Lower leg skin (tissue), 3 donors: ENCODE measurements around the gene ERI3.

Experiments used
- POLR2A ChIP-seq, 2 donors: fragments of 450-650 bp; IDR thresholded peaks; one replicate each; pipeline ENCODE4 v1.6.1; 2016 to 2017; ENCODE audit warnings: antibody characterized with exemption in 2 of 2, mild to moderate bottlenecking in 1 of 2, moderate library complexity in 1 of 2
- TF ChIP-seq, protein P1 (sequence below), 3 donors: fragments of 450-650 bp; IDR thresholded peaks; one replicate each; pipeline ENCODE4 v1.5.1; 2016; ENCODE audit warnings: antibody characterized with exemption in 3 of 3, mild to moderate bottlenecking in 3 of 3, moderate library complexity in 2 of 3

GRCh38 chr1:44294588-44295007 lies 60.5 kb downstream of the ERI3 start:
- TF ChIP-seq, protein P1, sequence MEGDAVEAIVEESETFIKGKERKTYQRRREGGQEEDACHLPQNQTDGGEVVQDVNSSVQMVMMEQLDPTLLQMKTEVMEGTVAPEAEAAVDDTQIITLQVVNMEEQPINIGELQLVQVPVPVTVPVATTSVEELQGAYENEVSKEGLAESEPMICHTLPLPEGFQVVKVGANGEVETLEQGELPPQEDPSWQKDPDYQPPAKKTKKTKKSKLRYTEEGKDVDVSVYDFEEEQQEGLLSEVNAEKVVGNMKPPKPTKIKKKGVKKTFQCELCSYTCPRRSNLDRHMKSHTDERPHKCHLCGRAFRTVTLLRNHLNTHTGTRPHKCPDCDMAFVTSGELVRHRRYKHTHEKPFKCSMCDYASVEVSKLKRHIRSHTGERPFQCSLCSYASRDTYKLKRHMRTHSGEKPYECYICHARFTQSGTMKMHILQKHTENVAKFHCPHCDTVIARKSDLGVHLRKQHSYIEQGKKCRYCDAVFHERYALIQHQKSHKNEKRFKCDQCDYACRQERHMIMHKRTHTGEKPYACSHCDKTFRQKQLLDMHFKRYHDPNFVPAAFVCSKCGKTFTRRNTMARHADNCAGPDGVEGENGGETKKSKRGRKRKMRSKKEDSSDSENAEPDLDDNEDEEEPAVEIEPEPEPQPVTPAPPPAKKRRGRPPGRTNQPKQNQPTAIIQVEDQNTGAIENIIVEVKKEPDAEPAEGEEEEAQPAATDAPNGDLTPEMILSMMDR (IDR thresholded peaks at IDR 0.05): no peak
- TF ChIP-seq POLR2A (IDR thresholded peaks at IDR 0.05): no peak
